IMR-90 (cell line): ENCODE results near the gene LEO1. TPM values are rescaled to one million over a fixed set of nuclear protein-coding genes. Genes with fewer than 3 reads are reported as not detected.

Experiments
- ATAC-seq: fragments of 200-7000 bp; cut with Tn5 transposase; 2 replicates; pipeline ENCODE4 v1.9.1; 2020; ENCODE audit warnings: low read depth, mild to moderate bottlenecking, moderate library complexity
- BruUV-seq: library from RNA; stranded (reverse); fragments of 400-500 nt; replicated peaks from 2 replicates; lab custom pipeline; 2021; lab: Mats Ljungman, UMichigan
- CTCF ChIA-PET: fragments of 300-600 bp; formaldehyde crosslinking; extraction: SDS; loops from one replicate; lab custom pipeline; 2021; ENCODE audit warnings: antibody characterized with exemption; lab: Yijun Ruan, JAX
- POLR2A ChIA-PET: fragments of 300-600 bp; sonication (Branson Sonifier 250); formaldehyde crosslinking; loops from one replicate; lab custom pipeline; 2022; ENCODE audit warnings: antibody characterized with exemption; ENCODE audit not compliant: unreplicated experiment; lab: Charles Lee
- DNase-seq: peaks from one replicate; pipeline ENCODE4 v3.0.0; 2013
- H2AFZ ChIP-seq: replicated peaks from 2 replicates; pipeline ENCODE3; 2013; ENCODE audit warnings: low read length, mild to moderate bottlenecking; ENCODE audit not compliant: poor library complexity
- H2AK5ac ChIP-seq: 2 replicates; pipeline ENCODE4 v1.6.1; 2013; ENCODE audit warnings: low read depth, low read length, inconsistent platforms
- H2AK9ac ChIP-seq: replicated peaks from 2 replicates; pipeline ENCODE3; 2013; ENCODE audit warnings: mild to moderate bottlenecking, low read depth, low read length, moderate library complexity; ENCODE audit not compliant: poor library complexity
- H2BK120ac ChIP-seq: 2 replicates; pipeline ENCODE4 v1.6.1; 2013; ENCODE audit warnings: low read depth, low read length, inconsistent platforms
- H2BK15ac ChIP-seq: 3 replicates; pipeline ENCODE4 v1.6.1; 2013; ENCODE audit warnings: low read depth, low read length, inconsistent platforms
- H2BK20ac ChIP-seq: 2 replicates; pipeline ENCODE4 v1.6.1; 2013; ENCODE audit warnings: low read depth, mild to moderate bottlenecking, inconsistent platforms, low read length, moderate library complexity
- H2BK5ac ChIP-seq: 2 replicates; pipeline ENCODE4 v1.6.1; 2013; ENCODE audit warnings: mild to moderate bottlenecking, low read depth, low read length, inconsistent platforms; ENCODE audit not compliant: poor library complexity, severe bottlenecking
- H3K14ac ChIP-seq: replicated peaks from 2 replicates; pipeline ENCODE4 v1.6.1; 2013; ENCODE audit warnings: low read depth, low read length, inconsistent platforms
- H3K18ac ChIP-seq: 2 replicates; pipeline ENCODE4 v1.6.1; 2013; ENCODE audit warnings: low read depth, low read length, control low read depth
- H3K23ac ChIP-seq: 2 replicates; pipeline ENCODE4 v1.6.1; 2013; ENCODE audit warnings: low read depth, low read length, inconsistent platforms
- H3K27ac ChIP-seq: 2 replicates; pipeline ENCODE4 v1.5.1; 2013; ENCODE audit warnings: mild to moderate bottlenecking, control low read depth, low read length; ENCODE audit not compliant: insufficient read depth
- H3K27me3 ChIP-seq: 2 replicates; pipeline ENCODE4 v1.6.1; 2013; ENCODE audit warnings: low read length; ENCODE audit not compliant: control insufficient read depth, insufficient read depth
- H3K36me3 ChIP-seq: 2 replicates; pipeline ENCODE4 v1.6.1; 2013; ENCODE audit warnings: low read length, mixed read lengths; ENCODE audit not compliant: control insufficient read depth, insufficient read depth
- H3K4ac ChIP-seq: 2 replicates; pipeline ENCODE4 v1.6.1; 2013; ENCODE audit warnings: low read depth, low read length, inconsistent platforms
- H3K4me1 ChIP-seq: 2 replicates; pipeline ENCODE4 v1.6.1; 2013; ENCODE audit warnings: low read length, mixed read lengths; ENCODE audit not compliant: control insufficient read depth, insufficient read depth
- H3K4me2 ChIP-seq: 2 replicates; pipeline ENCODE4 v1.6.1; 2013; ENCODE audit warnings: low read depth, mild to moderate bottlenecking, control low read depth, low read length, moderate library complexity
- H3K4me3 ChIP-seq: 2 replicates; pipeline ENCODE4 v1.5.1; 2013; ENCODE audit warnings: low read depth, mild to moderate bottlenecking, control low read depth, low read length, moderate library complexity; ENCODE audit not compliant: insufficient read depth
- H3K56ac ChIP-seq: 2 replicates; pipeline ENCODE4 v1.6.1; 2013; ENCODE audit warnings: low read length, inconsistent platforms; ENCODE audit not compliant: insufficient read depth; ENCODE audit errors: extremely low read depth
- H3K79me1 ChIP-seq, 2 experiments: 2 replicates each; pipeline ENCODE4 v1.6.1; 2013; ENCODE audit warnings: low read length in 2 of 2, inconsistent platforms in 1 of 2, low read depth in 1 of 2
- H3K9ac ChIP-seq: 2 replicates; pipeline ENCODE4 v1.6.1; 2013; ENCODE audit warnings: low read depth, low read length, control low read depth
- H3K9me1 ChIP-seq: 2 replicates; pipeline ENCODE4 v1.6.1; 2013; ENCODE audit warnings: low read length, inconsistent platforms; ENCODE audit not compliant: insufficient read depth
- H3K9me3 ChIP-seq: 2 replicates; pipeline ENCODE4 v1.6.1; 2013; ENCODE audit warnings: low read length; ENCODE audit not compliant: control insufficient read depth, insufficient read depth
- H4K20me1 ChIP-seq: 2 replicates; pipeline ENCODE4 v1.6.1; 2013; ENCODE audit warnings: low read length, inconsistent platforms; ENCODE audit not compliant: insufficient read depth
- H4K5ac ChIP-seq: 2 replicates; pipeline ENCODE4 v1.6.1; 2013; ENCODE audit warnings: mild to moderate bottlenecking, low read depth, low read length, control low read depth
- H4K8ac ChIP-seq, 2 experiments: 2 replicates each; pipeline ENCODE4 v1.6.1; 2013; ENCODE audit warnings: low read depth in 2 of 2, low read length in 2 of 2, control low read depth in 1 of 2, inconsistent platforms in 1 of 2
- H4K91ac ChIP-seq: 2 replicates; pipeline ENCODE4 v1.6.1; 2013; ENCODE audit warnings: low read depth, low read length, inconsistent platforms; ENCODE audit not compliant: insufficient read depth
- BHLHE40 ChIP-seq: fragments of 150-350 bp; IDR thresholded peaks from 2 replicates; pipeline ENCODE4 v1.6.1; 2016; ENCODE audit warnings: mild to moderate bottlenecking, low read depth, low read length
- CEBPB ChIP-seq: IDR thresholded peaks from 2 replicates; pipeline ENCODE4 v1.6.1; 2012; ENCODE audit warnings: low read depth, low read length, improper control_type of control experiment
- CHD1 ChIP-seq: IDR thresholded peaks from 2 replicates; pipeline ENCODE4 v1.6.1; 2012; ENCODE audit warnings: low read depth, low read length, improper control_type of control experiment
- FOS ChIP-seq: fragments of 150-350 bp; IDR thresholded peaks from 2 replicates; pipeline ENCODE4 v1.6.1; 2016; ENCODE audit warnings: low read depth, low read length
- MAFK ChIP-seq: IDR thresholded peaks from 2 replicates; pipeline ENCODE4 v1.6.1; 2012; ENCODE audit warnings: low read depth, low read length, improper control_type of control experiment
- MAZ ChIP-seq: IDR thresholded peaks from 2 replicates; pipeline ENCODE4 v1.6.1; 2012; ENCODE audit warnings: low read depth, mild to moderate bottlenecking, low read length, improper control_type of control experiment, moderate library complexity, borderline replicate concordance
- MXI1 ChIP-seq: IDR thresholded peaks from 2 replicates; pipeline ENCODE4 v1.6.1; 2012; ENCODE audit warnings: low read depth, mild to moderate bottlenecking, low read length, moderate library complexity, borderline replicate concordance
- NFE2L2 ChIP-seq: fragments of 150-350 bp; IDR thresholded peaks from 2 replicates; pipeline ENCODE4 v1.6.1; 2016; ENCODE audit warnings: low read depth, mild to moderate bottlenecking, low read length
- POLR2A ChIP-seq: IDR thresholded peaks from 2 replicates; pipeline ENCODE4 v1.6.1; 2012; ENCODE audit warnings: mild to moderate bottlenecking, low read depth, low read length
- RAD21 ChIP-seq: IDR thresholded peaks from 2 replicates; pipeline ENCODE4 v1.6.1; 2012; ENCODE audit warnings: low read length, improper control_type of control experiment
- RCOR1 ChIP-seq: IDR thresholded peaks from 2 replicates; pipeline ENCODE4 v1.6.1; 2012; ENCODE audit warnings: mild to moderate bottlenecking, low read length, improper control_type of control experiment; ENCODE audit not compliant: insufficient replicate concordance
- SMC3 ChIP-seq: fragments of 150-350 bp; IDR thresholded peaks from 2 replicates; pipeline ENCODE4 v1.6.1; 2016; ENCODE audit warnings: low read depth, mild to moderate bottlenecking, antibody characterized with exemption, low read length, moderate library complexity
- WGBS, 2 experiments: methylation state at CpG; one replicate each; pipeline versions ENCODE4 v1.1.5 to v1.1.7; 2013; ENCODE audit warnings: missing lambda C conversion rate in 2 of 2; ENCODE audit not compliant: insufficient read length in 1 of 2; ENCODE audit errors: extremely low coverage in 2 of 2; 5-methylcytosine and 5-hydroxymethylcytosine counted together
- dilution Hi-C: fragments of 300-500 bp; cut with HindIII; formaldehyde crosslinking; loops from one replicate; pipeline ENCODE4 v1.14.3; 2018; ENCODE audit warnings: low sequenced_read_pairs; ENCODE audit not compliant: unreplicated experiment
- in situ Hi-C: fragments of 300-500 bp; cut with MboI; formaldehyde crosslinking; loops from 3 replicates; pipeline ENCODE4 v1.14.3; 2019; ENCODE audit warnings: low sequenced_read_pairs, inconsistent platforms, mixed read lengths
- intact Hi-C: fragments of 100-400 bp; cut with micrococcal nuclease; formaldehyde crosslinking; loops from 2 replicates; pipeline ENCODE4 v1.10.0; 2022
- polyA plus RNA-seq, 3 experiments: library from polyadenylated mRNA; depleted of rRNA; stranded (reverse); fragments of >200 nt; gene quantifications; 2 replicates each; pipeline ENCODE4 v1.2.3, GENCODE V29; 2012; ENCODE audit warnings: low replicate concordance in 1 of 3
- total RNA-seq: library from RNA; depleted of rRNA; stranded (reverse); fragments of >200 nt; gene quantifications from 2 replicates; pipeline ENCODE4 v1.2.3, GENCODE V29; 2012
- TF ChIP-seq, protein P1 (sequence below): fragments of 150-350 bp; IDR thresholded peaks from 2 replicates; pipeline ENCODE4 v1.6.1; 2017; ENCODE audit warnings: mild to moderate bottlenecking, antibody characterized with exemption, low read length, low read depth
- TF ChIP-seq, protein P2 (sequence below): fragments of 150-350 bp; IDR thresholded peaks from 2 replicates; pipeline ENCODE4 v1.6.1; 2016; ENCODE audit warnings: low read depth, mild to moderate bottlenecking, low read length, moderate library complexity, borderline replicate concordance
- TF ChIP-seq, protein P3 (sequence below): conservative IDR thresholded peaks from 2 replicates; pipeline ENCODE4 v1.5.1; 2012; ENCODE audit warnings: mild to moderate bottlenecking, low read depth, low read length, improper control_type of control experiment

LEO1 gene
- total and polyA plus RNA-seq, 2 of the 4 experiments (the other 2 are of a cell fraction), result 9.0 to 11.5 TPM

DNA sequence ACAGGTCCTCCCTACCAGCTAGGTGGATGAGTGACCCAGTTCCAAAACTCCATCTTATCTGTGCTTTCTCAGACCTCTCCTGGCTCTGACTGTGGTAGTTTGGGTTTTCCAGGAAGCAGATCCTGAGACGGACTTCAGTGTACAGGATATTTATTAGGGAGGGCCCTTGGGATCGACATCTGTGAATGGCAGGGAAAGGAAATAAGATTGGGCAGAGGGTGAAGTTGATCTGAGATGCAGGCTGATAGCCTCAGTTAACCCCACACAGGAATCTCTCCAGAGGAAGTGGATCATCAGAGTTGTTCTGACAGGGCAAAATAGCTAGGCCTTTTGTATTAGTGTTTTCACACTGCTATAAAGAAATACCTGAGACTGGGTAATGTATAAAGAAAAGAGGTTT is 30.8 kb upstream of the LEO1 start:
- H4K5ac ChIP-seq, result no peak overlapping the region
- peaks cover 4% of the 10 kb centered on the region; the same call in 1 of the 2 replicates for H3K4me1 ChIP-seq
- TF ChIP-seq NFE2L2 (no peak), RCOR1 (no peak), RAD21 (no peak), MAZ (no peak), BHLHE40 (no peak), CHD1 (no peak), MXI1 (no peak), FOS (no peak), POLR2A (no peak), SMC3 (no peak), MAFK (no peak), CEBPB (no peak)
- TF ChIP-seq, protein P1, sequence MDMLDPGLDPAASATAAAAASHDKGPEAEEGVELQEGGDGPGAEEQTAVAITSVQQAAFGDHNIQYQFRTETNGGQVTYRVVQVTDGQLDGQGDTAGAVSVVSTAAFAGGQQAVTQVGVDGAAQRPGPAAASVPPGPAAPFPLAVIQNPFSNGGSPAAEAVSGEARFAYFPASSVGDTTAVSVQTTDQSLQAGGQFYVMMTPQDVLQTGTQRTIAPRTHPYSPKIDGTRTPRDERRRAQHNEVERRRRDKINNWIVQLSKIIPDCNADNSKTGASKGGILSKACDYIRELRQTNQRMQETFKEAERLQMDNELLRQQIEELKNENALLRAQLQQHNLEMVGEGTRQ, result no peak
- TF ChIP-seq, protein P2, sequence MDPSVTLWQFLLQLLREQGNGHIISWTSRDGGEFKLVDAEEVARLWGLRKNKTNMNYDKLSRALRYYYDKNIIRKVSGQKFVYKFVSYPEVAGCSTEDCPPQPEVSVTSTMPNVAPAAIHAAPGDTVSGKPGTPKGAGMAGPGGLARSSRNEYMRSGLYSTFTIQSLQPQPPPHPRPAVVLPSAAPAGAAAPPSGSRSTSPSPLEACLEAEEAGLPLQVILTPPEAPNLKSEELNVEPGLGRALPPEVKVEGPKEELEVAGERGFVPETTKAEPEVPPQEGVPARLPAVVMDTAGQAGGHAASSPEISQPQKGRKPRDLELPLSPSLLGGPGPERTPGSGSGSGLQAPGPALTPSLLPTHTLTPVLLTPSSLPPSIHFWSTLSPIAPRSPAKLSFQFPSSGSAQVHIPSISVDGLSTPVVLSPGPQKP, result no peak
- TF ChIP-seq, protein P3, sequence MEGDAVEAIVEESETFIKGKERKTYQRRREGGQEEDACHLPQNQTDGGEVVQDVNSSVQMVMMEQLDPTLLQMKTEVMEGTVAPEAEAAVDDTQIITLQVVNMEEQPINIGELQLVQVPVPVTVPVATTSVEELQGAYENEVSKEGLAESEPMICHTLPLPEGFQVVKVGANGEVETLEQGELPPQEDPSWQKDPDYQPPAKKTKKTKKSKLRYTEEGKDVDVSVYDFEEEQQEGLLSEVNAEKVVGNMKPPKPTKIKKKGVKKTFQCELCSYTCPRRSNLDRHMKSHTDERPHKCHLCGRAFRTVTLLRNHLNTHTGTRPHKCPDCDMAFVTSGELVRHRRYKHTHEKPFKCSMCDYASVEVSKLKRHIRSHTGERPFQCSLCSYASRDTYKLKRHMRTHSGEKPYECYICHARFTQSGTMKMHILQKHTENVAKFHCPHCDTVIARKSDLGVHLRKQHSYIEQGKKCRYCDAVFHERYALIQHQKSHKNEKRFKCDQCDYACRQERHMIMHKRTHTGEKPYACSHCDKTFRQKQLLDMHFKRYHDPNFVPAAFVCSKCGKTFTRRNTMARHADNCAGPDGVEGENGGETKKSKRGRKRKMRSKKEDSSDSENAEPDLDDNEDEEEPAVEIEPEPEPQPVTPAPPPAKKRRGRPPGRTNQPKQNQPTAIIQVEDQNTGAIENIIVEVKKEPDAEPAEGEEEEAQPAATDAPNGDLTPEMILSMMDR, result no peak
- H3K4me2 ChIP-seq, result no peak overlapping the region
- no peak overlapping the region for H3K18ac ChIP-seq
- H2AK9ac ChIP-seq, result no peak overlapping the region
- no peak overlapping the region for H2AK5ac ChIP-seq
- no peak overlapping the region for H2BK20ac ChIP-seq
- H3K4ac ChIP-seq, result no peak overlapping the region
- H3K23ac ChIP-seq, result no peak overlapping the region
- H3K9me3 ChIP-seq, result no peaks in the 10 kb centered on the region
- no peaks in the 10 kb centered on the region for H3K36me3 ChIP-seq
- no peaks in the 10 kb centered on the region for H3K27me3 ChIP-seq
- POLR2A ChIA-PET, result no interaction called here
- H3K14ac ChIP-seq, result no peak overlapping the region
- H4K8ac ChIP-seq, result no peak overlapping the region
- WGBS, 2 experiments, result 100% methylated on average over 1 of the region's 2 CpGs; no CpG with 5 or more reads in 1 of the 2 experiments
- BruUV-seq, result no TSS peak
- no peak overlapping the region for H3K9ac ChIP-seq
- no peak overlapping the region for H2BK5ac ChIP-seq
- no peak overlapping the region for H4K91ac ChIP-seq
- H3K9me1 ChIP-seq, result 0 out of 2 replicates have a peak, but pooled peaks cover 4% of the 10 kb centered on the region
- intact Hi-C loops (no loop called here), in situ Hi-C loops (loop anchor here (25.0 kb wide), 1 partner anchor 660 kb away; no protein-coding TSS in a partner anchor), dilution Hi-C loops (no loop called here)
- CTCF ChIA-PET, result no interaction called here
- DNase-seq (no peak), ATAC-seq (no peak)
- no peak overlapping the region for H2AFZ ChIP-seq
- H4K20me1 ChIP-seq, result no peaks in the 10 kb centered on the region
- H3K4me3 ChIP-seq, result no peak overlapping the region
- H3K56ac ChIP-seq, result no peak overlapping the region
- H2BK15ac ChIP-seq, result no peak overlapping the region
- H2BK120ac ChIP-seq, result no peak overlapping the region
- no peak overlapping the region for H3K27ac ChIP-seq
- no peaks in the 10 kb centered on the region for H3K79me1 ChIP-seq
